DOHH2 (cell line): ENCODE measurements around the gene TOMM6.
"Not testable (repeated sequence)": the region's sequence is repeated elsewhere in the genome, so short reads cannot be mapped to it uniquely, and the experiment has no call there.

Experiments used
- H3F3A ChIP-seq: fragments of 200-600 bp; sonication (generic), shearing (Covaris generic); 2 replicates; pipeline ENCODE4 v1.6.0; 2016; ENCODE audit warnings: antibody characterized with exemption, mild to moderate bottlenecking; ENCODE audit not compliant: control insufficient read depth, insufficient read depth
- H3K27ac ChIP-seq: fragments of 200-600 bp; sonication (generic); 2 replicates; pipeline ENCODE4 v1.5.1; 2014; ENCODE audit warnings: low read depth, mild to moderate bottlenecking, low read length, moderate library complexity
- H3K27me3 ChIP-seq: fragments of 200-600 bp; sonication (generic); 2 replicates; pipeline ENCODE4 v1.6.1; 2014; ENCODE audit warnings: mild to moderate bottlenecking, low read length, mixed read lengths; ENCODE audit not compliant: control insufficient read depth
- H3K36me3 ChIP-seq: fragments of 200-600 bp; sonication (generic); 2 replicates; pipeline ENCODE4 v1.6.1; 2014; ENCODE audit warnings: mild to moderate bottlenecking, low read length, moderate library complexity, mixed read lengths; ENCODE audit not compliant: control insufficient read depth
- H3K4me1 ChIP-seq: fragments of 200-600 bp; sonication (generic); 2 replicates; pipeline ENCODE4 v1.6.1; 2014; ENCODE audit warnings: mild to moderate bottlenecking, low read length, mixed read lengths; ENCODE audit not compliant: control insufficient read depth
- H3K4me2 ChIP-seq: fragments of 200-600 bp; sonication (generic); 2 replicates; pipeline ENCODE4 v1.6.0; 2014; ENCODE audit warnings: mild to moderate bottlenecking, low read length, moderate library complexity
- H3K4me3 ChIP-seq: fragments of 200-600 bp; sonication (generic); 2 replicates; pipeline ENCODE4 v1.5.1; 2014; ENCODE audit warnings: mild to moderate bottlenecking, low read length, mixed read lengths
- H3K79me2 ChIP-seq: fragments of 200-600 bp; sonication (generic); 2 replicates; pipeline ENCODE4 v1.6.1; 2014; ENCODE audit warnings: mild to moderate bottlenecking, low read length, mixed read lengths; ENCODE audit not compliant: control insufficient read depth
- H3K9me2 ChIP-seq: fragments of 200-600 bp; sonication (generic); replicated peaks from 2 replicates; pipeline ENCODE4 v1.6.1; 2014; ENCODE audit warnings: mild to moderate bottlenecking, low read length, mixed read lengths; ENCODE audit not compliant: control insufficient read depth
- H3K9me3 ChIP-seq: fragments of 200-600 bp; sonication (generic); 2 replicates; pipeline ENCODE4 v1.6.1; 2014; ENCODE audit warnings: antibody characterized with exemption, low read length, mixed read lengths; ENCODE audit not compliant: control insufficient read depth, insufficient read depth
- H4K20me1 ChIP-seq: fragments of 200-600 bp; sonication (generic); 2 replicates; pipeline ENCODE4 v1.6.0; 2014; ENCODE audit warnings: low read depth, mild to moderate bottlenecking, antibody characterized with exemption, low read length, moderate library complexity; ENCODE audit not compliant: control insufficient read depth, insufficient read depth
- EZH2phosphoT487 ChIP-seq: fragments of 200-600 bp; sonication (generic); IDR thresholded peaks from 2 replicates; pipeline ENCODE4 v1.6.1; 2017; ENCODE audit warnings: borderline replicate concordance, mild to moderate bottlenecking, antibody characterized with exemption, low read length, moderate library complexity, mixed read lengths
- TF ChIP-seq, protein P1 (sequence below): fragments of 200-600 bp; sonication (generic); IDR thresholded peaks from one replicate; pipeline ENCODE4 v1.5.1; 2014; ENCODE audit warnings: antibody characterized with exemption, mild to moderate bottlenecking, low read depth, low read length; ENCODE audit not compliant: poor library complexity, severe bottlenecking

The TOMM6 gene

DNA sequence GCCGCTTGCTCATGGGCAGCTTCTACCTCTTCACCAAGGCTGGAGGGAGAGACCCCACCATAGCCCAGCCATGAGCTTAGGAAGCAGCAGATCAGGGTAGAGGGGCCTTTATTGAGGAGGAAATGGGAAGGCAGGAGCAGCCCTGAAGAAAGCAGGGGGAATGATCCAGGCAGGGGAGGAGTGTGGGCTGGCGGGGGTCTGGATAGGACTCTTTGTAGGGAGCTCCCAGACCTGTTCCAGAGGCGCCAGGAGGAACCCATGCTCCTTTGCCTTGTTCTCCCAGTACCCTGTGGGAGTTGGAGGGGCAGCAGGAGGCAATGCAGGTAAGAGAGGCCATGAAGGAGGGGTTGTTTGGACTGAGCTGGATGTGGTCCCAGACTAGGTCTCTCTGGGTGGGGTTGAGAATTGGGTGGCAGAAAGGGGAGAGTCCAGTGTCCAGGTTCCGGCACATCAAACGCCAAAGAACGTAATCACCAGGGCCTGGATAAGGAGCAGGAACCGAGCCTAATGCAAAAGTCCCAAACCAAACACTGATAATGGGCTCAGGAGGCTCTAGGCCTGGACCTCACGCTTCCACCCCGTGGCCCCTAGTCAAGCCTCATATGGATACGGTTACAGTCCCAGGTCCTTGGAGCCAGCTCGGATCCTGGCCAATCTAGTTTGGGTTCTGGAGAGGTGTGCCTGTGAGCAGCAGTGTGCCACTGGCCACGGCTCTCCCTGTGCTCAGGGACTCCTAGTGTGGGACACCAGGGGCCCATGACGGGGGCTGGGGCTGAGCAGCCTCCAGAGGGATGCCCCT is 28.2 kb upstream of the TOMM6 start:
- Histone ChIP-seq H3K4me3 (no peak overlapping the region), H3K9me3 (no peaks in the 10 kb centered on the region), H3K4me2 (no peak overlapping the region), H3K4me1 (peaks cover 5% of the 10 kb centered on the region; the same call in 1 of the 2 replicates), H4K20me1 (no peaks in the 10 kb centered on the region), H3K79me2 (no peaks in the 10 kb centered on the region), H3F3A (no peaks in the 10 kb centered on the region), H3K27ac (no peak overlapping the region), H3K9me2 (no peaks in the 10 kb centered on the region), H3K27me3 (peaks cover 12% of the 10 kb centered on the region), H3K36me3 (no peaks in the 10 kb centered on the region)
- TF ChIP-seq, protein P1, sequence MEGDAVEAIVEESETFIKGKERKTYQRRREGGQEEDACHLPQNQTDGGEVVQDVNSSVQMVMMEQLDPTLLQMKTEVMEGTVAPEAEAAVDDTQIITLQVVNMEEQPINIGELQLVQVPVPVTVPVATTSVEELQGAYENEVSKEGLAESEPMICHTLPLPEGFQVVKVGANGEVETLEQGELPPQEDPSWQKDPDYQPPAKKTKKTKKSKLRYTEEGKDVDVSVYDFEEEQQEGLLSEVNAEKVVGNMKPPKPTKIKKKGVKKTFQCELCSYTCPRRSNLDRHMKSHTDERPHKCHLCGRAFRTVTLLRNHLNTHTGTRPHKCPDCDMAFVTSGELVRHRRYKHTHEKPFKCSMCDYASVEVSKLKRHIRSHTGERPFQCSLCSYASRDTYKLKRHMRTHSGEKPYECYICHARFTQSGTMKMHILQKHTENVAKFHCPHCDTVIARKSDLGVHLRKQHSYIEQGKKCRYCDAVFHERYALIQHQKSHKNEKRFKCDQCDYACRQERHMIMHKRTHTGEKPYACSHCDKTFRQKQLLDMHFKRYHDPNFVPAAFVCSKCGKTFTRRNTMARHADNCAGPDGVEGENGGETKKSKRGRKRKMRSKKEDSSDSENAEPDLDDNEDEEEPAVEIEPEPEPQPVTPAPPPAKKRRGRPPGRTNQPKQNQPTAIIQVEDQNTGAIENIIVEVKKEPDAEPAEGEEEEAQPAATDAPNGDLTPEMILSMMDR = no peak
- no peak for TF ChIP-seq EZH2phosphoT487

DNA sequence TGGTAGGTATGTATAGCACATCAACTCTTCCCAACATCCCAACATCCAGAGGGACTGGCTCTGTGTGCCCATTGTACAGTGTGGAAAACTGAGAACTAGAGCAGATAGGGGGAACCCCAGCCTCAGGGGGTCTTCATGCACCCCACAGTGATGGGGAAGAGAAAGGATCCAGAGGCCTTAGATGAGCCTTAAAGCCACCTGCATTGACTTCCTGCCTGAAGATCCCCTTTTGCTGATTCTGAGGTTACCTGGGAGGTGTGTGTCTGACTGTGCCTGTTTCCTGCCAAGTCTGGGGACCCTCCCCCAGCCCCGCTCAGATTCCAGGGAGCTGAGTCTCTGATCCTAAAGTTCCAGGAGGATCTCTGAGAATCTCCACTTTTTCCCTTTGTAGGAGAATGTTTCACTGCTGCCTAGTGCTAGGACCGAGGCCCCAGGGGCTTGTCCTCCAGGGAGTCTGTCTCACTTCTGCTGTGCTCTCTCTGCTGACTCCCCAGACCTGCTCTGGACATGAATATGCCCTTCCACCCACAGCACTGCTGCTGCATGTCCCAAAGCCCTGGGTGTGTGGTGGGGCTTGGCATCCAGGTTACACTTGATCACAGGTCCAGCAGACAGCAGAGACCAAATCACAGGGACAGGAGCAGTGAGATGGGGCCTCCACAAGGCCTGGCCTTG is 27.5 kb upstream of the TOMM6 start:
- H3K9me2 ChIP-seq = no peaks in the 10 kb centered on the region
- no peaks in the 10 kb centered on the region for H3K9me3 ChIP-seq
- peaks cover 5% of the 10 kb centered on the region; the same call in 1 of the 2 replicates for H3K4me1 ChIP-seq
- H3K4me3 ChIP-seq = no peak overlapping the region
- H3K27me3 ChIP-seq = peaks cover 10% of the 10 kb centered on the region
- H4K20me1 ChIP-seq = no peaks in the 10 kb centered on the region
- TF ChIP-seq, protein P1 = no peak
- TF ChIP-seq EZH2phosphoT487 = no peak
- H3K4me2 ChIP-seq = no peak overlapping the region
- no peaks in the 10 kb centered on the region for H3K79me2 ChIP-seq
- no peaks in the 10 kb centered on the region for H3F3A ChIP-seq
- H3K27ac ChIP-seq = no peak overlapping the region
- H3K36me3 ChIP-seq = no peaks in the 10 kb centered on the region

- H3K9me2 ChIP-seq = no peaks in the 10 kb centered on the region
- H3K4me2 ChIP-seq = no peak overlapping the region
- H4K20me1 ChIP-seq = no peaks in the 10 kb centered on the region
- H3K9me3 ChIP-seq = no peaks in the 10 kb centered on the region
- no peak overlapping the region for H3K4me3 ChIP-seq
- no peaks in the 10 kb centered on the region for H3K36me3 ChIP-seq
- no peaks in the 10 kb centered on the region for H3F3A ChIP-seq
- no peak overlapping the region for H3K27ac ChIP-seq
- no peaks in the 10 kb centered on the region for H3K27me3 ChIP-seq
- no peaks in the 10 kb centered on the region for H3K79me2 ChIP-seq
- TF ChIP-seq, protein P1 = no peak
- TF ChIP-seq EZH2phosphoT487 = no peak
- peaks cover 5% of the 10 kb centered on the region; the same call in 1 of the 2 replicates for H3K4me1 ChIP-seq
These were observed 24.0 kb upstream of the TOMM6 start for GRCh38 chr6:41763470-41763869.

DNA sequence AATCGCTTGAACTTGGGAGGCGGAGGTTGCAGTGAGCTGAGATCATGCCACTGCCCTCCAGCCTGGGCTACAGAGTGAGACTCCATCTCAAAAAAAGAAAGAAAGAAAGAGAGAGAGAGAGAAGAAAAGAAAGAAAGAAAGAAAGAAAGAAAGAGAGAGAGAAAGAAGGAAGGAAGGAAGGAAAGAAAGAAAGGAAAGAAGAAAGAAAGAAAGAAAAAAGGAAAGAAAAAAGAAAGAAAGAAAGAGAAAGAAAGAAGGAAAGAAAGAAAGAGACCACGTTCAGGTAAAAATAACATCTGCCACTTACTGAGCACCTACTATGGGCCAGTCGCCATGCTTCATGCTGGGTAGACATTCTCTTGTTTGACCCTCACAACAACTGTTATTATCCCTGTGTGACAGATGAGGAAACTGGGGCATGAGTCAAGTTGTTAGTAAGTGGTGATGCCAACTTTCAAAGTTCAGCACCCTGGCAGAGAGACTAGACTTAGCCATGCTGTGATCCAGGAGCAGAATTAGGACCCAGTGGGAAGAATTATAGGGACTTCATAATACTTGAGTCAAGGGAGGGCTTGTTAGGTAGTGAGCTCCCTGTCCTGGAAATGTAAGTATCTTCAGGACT is 21.3 kb upstream of the TOMM6 start:
- not testable (repeated sequence) for H3K4me3 ChIP-seq, H3K4me2 ChIP-seq, H3K27ac ChIP-seq

More for the DNA sequence above, 21.3 kb upstream of the TOMM6 start:
- not testable (repeated sequence) for H3K4me1 ChIP-seq, H3K27me3 ChIP-seq, H3K79me2 ChIP-seq, H3F3A ChIP-seq, H4K20me1 ChIP-seq, H3K9me3 ChIP-seq, H3K36me3 ChIP-seq, H3K9me2 ChIP-seq
